ENCODE results near the gene RNASEL.

RNASEL gene

DNA sequence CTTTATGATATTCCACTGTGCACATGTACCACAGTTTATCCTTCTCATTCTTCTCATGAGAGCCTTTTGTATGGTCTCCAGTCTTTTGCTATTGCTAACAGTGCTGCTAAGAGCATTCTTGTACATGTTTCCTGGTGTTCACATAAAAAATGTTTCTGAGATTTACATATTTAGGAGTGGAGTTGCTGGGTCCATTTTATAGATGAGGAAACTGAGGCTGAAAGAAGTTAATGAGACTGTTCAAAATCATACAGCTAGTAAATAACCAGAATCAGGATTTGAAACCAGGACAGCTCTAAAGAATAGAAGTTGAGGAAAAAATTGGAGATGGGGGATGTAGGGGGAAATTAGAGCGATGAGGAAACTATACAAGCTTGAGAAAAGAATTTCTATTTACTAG, 42.9 kb upstream of the RNASEL start:
- no peak for DNase-seq (ENCODE audit: extremely low read depth, low read depth)
- TF ChIP-seq, protein P1, sequence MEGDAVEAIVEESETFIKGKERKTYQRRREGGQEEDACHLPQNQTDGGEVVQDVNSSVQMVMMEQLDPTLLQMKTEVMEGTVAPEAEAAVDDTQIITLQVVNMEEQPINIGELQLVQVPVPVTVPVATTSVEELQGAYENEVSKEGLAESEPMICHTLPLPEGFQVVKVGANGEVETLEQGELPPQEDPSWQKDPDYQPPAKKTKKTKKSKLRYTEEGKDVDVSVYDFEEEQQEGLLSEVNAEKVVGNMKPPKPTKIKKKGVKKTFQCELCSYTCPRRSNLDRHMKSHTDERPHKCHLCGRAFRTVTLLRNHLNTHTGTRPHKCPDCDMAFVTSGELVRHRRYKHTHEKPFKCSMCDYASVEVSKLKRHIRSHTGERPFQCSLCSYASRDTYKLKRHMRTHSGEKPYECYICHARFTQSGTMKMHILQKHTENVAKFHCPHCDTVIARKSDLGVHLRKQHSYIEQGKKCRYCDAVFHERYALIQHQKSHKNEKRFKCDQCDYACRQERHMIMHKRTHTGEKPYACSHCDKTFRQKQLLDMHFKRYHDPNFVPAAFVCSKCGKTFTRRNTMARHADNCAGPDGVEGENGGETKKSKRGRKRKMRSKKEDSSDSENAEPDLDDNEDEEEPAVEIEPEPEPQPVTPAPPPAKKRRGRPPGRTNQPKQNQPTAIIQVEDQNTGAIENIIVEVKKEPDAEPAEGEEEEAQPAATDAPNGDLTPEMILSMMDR (IDR thresholded peaks at IDR 0.05; ENCODE audit: low read depth, low read length, missing control alignments), result no peak

DNA sequence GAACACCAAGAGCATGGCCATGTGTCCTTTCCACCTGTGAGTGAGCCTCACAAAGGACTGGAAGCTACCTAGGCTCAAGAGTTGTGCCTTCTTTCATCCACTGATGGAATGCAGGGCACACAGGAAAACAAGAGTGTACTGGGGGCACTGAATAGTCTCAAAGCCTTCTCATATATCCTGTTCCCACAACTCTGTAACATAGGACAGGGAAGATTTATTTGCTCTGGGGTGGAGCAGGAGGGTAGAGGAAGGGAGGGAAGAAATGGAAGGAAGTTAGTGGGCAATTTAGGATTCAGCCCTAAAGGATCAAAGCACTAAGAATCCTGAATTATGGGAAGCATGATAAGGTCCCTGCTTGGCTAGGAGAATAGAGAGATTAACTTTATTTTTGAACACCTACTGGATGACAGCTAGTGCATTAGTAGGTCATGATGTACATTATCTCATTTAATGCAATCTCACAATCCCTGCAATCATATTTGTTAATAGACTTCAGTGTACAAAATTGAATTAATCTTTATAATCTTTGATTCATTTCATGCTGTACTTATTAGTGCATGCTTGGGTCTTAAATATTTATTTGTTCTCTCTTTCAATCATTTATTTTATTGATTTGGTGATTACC, 42.1 kb upstream of the RNASEL start:
- no peak overlapping the region for H3K4me3 ChIP-seq (replicated peaks; ENCODE audit: low read depth, low read length)
- DNase-seq (ENCODE audit: extremely low read depth, low read depth), result no peak
- TF ChIP-seq, protein P1 (IDR thresholded peaks at IDR 0.05; ENCODE audit: low read depth, low read length, missing control alignments), result no peak

More for the DNA sequence above, 42.9 kb upstream of the RNASEL start:
- H3K4me3 ChIP-seq (replicated peaks; ENCODE audit: low read depth, low read length), result no peak overlapping the region

DNA sequence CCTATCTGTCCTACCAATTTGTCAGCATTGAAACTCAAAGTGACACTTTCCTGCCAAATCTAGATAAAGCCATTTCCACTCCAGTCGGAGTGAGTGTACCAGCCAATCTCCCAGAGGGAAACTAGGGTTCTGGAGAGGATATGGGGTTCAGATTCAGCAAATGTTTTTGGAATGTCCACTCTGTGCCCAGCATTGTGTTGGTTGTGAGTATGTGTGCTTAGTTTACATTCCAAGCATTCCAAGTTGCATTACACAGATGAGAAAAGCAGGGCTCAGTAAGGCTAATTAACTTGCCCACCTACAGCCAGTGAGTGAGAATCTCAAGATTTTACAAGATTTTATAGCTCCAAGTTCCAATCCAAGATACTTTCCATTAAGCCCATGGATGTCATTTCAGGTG, 41.5 kb upstream of the RNASEL start:
- no peak overlapping the region for H3K4me3 ChIP-seq (replicated peaks; ENCODE audit: low read depth, low read length)
- TF ChIP-seq, protein P1 (IDR thresholded peaks at IDR 0.05; ENCODE audit: low read depth, low read length, missing control alignments), result no peak
- no peak for DNase-seq (ENCODE audit: extremely low read depth, low read depth)

DNA sequence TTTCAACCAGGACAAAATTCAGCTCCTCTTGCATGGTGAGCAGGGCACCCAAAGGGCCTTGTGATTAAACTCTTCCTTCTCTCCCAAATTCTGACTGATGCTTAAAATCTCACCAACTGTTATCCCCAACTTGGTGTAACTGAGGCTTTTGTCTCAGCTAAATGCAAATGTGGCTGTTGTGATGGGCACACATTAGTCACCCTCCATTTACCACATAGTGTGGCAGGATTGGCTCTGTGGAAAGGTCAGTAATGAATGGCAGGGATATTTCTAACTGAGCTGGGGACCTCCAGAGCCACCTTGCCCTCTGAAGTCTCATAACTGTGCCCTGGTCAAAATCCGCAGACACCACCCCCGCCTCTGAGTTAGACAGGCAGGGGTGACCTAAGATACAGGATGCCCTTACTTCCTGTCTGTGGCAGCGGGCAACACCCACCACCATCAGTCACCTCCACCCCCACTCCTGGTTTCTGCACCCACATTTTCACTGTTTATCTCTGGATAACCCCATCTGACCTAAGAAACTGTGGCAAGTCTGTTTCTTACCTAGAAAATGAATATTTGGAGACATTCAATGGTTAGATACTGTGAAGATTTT, 40.5 kb upstream of the RNASEL start:
- TF ChIP-seq, protein P1 (IDR thresholded peaks at IDR 0.05; ENCODE audit: low read depth, low read length, missing control alignments), result no peak
- H3K4me3 ChIP-seq (replicated peaks; ENCODE audit: low read depth, low read length), result no peak overlapping the region
- DNase-seq (ENCODE audit: extremely low read depth, low read depth), result no peak

- H3K4me3 ChIP-seq (replicated peaks; ENCODE audit: low read depth, low read length), result no peak overlapping the region
- TF ChIP-seq, protein P1 (IDR thresholded peaks at IDR 0.05; ENCODE audit: low read depth, low read length, missing control alignments), result no peak
- no peak for DNase-seq (ENCODE audit: extremely low read depth, low read depth)
These were observed 40.0 kb upstream of the RNASEL start for GRCh38 chr1:182629080-182629479.

GRCh38 chr1:182628657-182629056, 39.6 kb upstream of the RNASEL start:
- H3K4me3 ChIP-seq (replicated peaks; ENCODE audit: low read depth, low read length), result no peak overlapping the region
- DNase-seq (ENCODE audit: extremely low read depth, low read depth), result no peak
- TF ChIP-seq, protein P1 (IDR thresholded peaks at IDR 0.05; ENCODE audit: low read depth, low read length, missing control alignments), result no peak
